Left ventricle myocardium inferior (tissue), 1 donor: ENCODE data around the gene MARCKS. TPM values are rescaled to one million over a fixed set of nuclear protein-coding genes. Genes with fewer than 3 reads are reported as not detected.

ENCODE experiments used
- DNase-seq: peaks from one replicate; pipeline ENCODE4 v3.0.0-alpha.2; 2020
- H3K27ac ChIP-seq: fragments of 200-600 bp; replicated peaks from 2 replicates; pipeline ENCODE4 v1.8.0; 2021
- H3K27me3 ChIP-seq: fragments of 200-600 bp; 2 replicates; pipeline ENCODE4 v1.8.0; 2021; ENCODE audit warnings: low read depth
- H3K36me3 ChIP-seq: fragments of 200-600 bp; 2 replicates; pipeline ENCODE4 v1.8.0; 2021
- H3K4me1 ChIP-seq: fragments of 200-600 bp; 2 replicates; pipeline ENCODE4 v1.8.0; 2021
- H3K4me3 ChIP-seq: fragments of 200-600 bp; 2 replicates; pipeline ENCODE4 v1.8.0; 2021; ENCODE audit warnings: mild to moderate bottlenecking, moderate library complexity
- H3K9me3 ChIP-seq: fragments of 200-600 bp; replicated peaks from 2 replicates; pipeline ENCODE4 v1.8.0; 2021
- intact Hi-C: fragments of 100-400 bp; cut with micrococcal nuclease; formaldehyde crosslinking; loops from one replicate; pipeline ENCODE4 v1.11.0; 2022
- total RNA-seq: library from RNA; stranded (reverse); fragmentation: NEBNext Ultra II Directional; extraction: Animal tissue kit (Norgen Biotek cat#: 25700); gene quantifications from one replicate; pipeline ENCODE4 v1.2.1, GENCODE V29; 2021
- TF ChIP-seq, protein P1 (sequence below): fragments of 200-600 bp; IDR thresholded peaks from 2 replicates; pipeline ENCODE4 v1.8.0; 2021; ENCODE audit warnings: antibody characterized with exemption, mild to moderate bottlenecking, borderline replicate concordance
- donor health status: DM: no; HTN: yes; CAD: no; lungs with severe emphysema.

MARCKS gene
- total RNA-seq, 1 donor from 2014 or later = 21.0 TPM

GRCh38 chr6:113875470-113875869 lies 18.3 kb downstream of the MARCKS start:
- Histone ChIP-seq H3K9me3 (no peaks in the 10 kb centered on the region), H3K4me3 (no peak overlapping the region), H3K36me3 (no peaks in the 10 kb centered on the region), H3K27ac (no peak overlapping the region), H3K27me3 (no peaks in the 10 kb centered on the region), H3K4me1 (peaks cover 19% of the 10 kb centered on the region)
- intact Hi-C loops = no loop called here
- TF ChIP-seq, protein P1, sequence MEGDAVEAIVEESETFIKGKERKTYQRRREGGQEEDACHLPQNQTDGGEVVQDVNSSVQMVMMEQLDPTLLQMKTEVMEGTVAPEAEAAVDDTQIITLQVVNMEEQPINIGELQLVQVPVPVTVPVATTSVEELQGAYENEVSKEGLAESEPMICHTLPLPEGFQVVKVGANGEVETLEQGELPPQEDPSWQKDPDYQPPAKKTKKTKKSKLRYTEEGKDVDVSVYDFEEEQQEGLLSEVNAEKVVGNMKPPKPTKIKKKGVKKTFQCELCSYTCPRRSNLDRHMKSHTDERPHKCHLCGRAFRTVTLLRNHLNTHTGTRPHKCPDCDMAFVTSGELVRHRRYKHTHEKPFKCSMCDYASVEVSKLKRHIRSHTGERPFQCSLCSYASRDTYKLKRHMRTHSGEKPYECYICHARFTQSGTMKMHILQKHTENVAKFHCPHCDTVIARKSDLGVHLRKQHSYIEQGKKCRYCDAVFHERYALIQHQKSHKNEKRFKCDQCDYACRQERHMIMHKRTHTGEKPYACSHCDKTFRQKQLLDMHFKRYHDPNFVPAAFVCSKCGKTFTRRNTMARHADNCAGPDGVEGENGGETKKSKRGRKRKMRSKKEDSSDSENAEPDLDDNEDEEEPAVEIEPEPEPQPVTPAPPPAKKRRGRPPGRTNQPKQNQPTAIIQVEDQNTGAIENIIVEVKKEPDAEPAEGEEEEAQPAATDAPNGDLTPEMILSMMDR = no peak
- no peak for DNase-seq

- Histone ChIP-seq H3K27me3 (no peaks in the 10 kb centered on the region), H3K4me1 (peaks cover 19% of the 10 kb centered on the region), H3K9me3 (no peaks in the 10 kb centered on the region), H3K36me3 (no peaks in the 10 kb centered on the region), H3K27ac (no peak overlapping the region), H3K4me3 (no peak overlapping the region)
- TF ChIP-seq, protein P1 = no peak
- intact Hi-C loops = no loop called here
- DNase-seq = no peak
Measured at GRCh38 chr6:113876695-113877094, 19.6 kb downstream of the MARCKS start.

DNA sequence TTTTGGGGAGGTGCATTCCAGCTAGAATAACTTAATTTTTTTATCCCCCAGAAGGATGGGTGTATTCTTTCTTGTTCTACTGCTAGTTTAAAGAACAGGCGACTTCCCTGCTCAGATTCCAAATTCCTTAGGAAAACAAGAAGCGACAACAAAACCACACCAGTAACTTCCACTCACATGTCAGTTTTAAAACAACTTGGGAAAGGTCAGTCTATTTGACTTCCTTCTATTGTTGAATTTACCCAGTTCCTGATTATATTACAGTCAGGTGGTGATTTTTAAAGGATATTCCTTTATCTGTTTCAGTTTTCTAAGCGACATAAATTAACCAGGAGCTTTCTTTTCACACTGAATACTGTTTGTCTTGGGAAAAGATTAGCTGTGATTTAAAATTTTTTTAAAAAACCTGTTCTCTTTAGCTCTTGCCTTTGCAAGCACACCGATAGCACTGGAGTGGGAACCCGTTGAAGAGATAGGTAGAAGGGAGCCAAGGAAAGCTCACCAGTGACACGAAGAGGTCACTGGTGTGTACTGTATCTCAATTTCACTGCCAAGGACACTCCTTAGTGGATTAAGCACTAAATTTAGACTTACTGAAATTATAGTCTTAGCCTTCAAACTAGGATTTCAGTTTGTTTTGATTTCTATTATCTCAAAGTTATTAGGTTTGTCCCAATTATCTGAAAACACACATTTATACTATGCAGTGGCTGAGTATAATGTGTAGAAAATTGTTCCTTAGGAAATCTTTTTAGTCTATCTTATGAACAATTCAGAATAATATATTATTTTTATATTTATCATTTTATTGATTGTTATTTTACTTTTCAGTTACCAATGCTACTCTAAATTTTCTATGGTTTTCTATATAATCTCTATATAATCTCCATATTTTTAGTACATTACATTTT lies 22.3 kb downstream of the MARCKS start:
- Histone ChIP-seq H3K36me3 (no peaks in the 10 kb centered on the region), H3K9me3 (no peaks in the 10 kb centered on the region), H3K27ac (peak overlapping the region; percentile 73), H3K4me3 (peak overlapping the region; percentile 33), H3K4me1 (peaks cover 19% of the 10 kb centered on the region), H3K27me3 (no peaks in the 10 kb centered on the region)
- DNase-seq = no peak
- intact Hi-C loops = no loop called here
- TF ChIP-seq, protein P1 = peak; percentile 82

- no peaks in the 10 kb centered on the region for H3K27me3 ChIP-seq
- intact Hi-C loops = no loop called here
- TF ChIP-seq, protein P1 = no peak
- H3K36me3 ChIP-seq = no peaks in the 10 kb centered on the region
- H3K27ac ChIP-seq = no peak overlapping the region
- peaks cover 19% of the 10 kb centered on the region for H3K4me1 ChIP-seq
- no peak overlapping the region for H3K4me3 ChIP-seq
- H3K9me3 ChIP-seq = no peaks in the 10 kb centered on the region
- no peak for DNase-seq
Measured at GRCh38 chr6:113881478-113881980, 24.4 kb downstream of the MARCKS start.

- H3K27ac ChIP-seq = no peak overlapping the region
- no peaks in the 10 kb centered on the region for H3K9me3 ChIP-seq
- TF ChIP-seq, protein P1 = no peak
- H3K4me1 ChIP-seq = peaks cover 19% of the 10 kb centered on the region
- H3K36me3 ChIP-seq = no peaks in the 10 kb centered on the region
- intact Hi-C loops = no loop called here
- no peaks in the 10 kb centered on the region for H3K27me3 ChIP-seq
- H3K4me3 ChIP-seq = no peak overlapping the region
- no peak for DNase-seq
Measured at GRCh38 chr6:113882336-113883022, 25.3 kb downstream of the MARCKS start.
